ENCODE results near the gene CADM3.

Gene CADM3

DNA sequence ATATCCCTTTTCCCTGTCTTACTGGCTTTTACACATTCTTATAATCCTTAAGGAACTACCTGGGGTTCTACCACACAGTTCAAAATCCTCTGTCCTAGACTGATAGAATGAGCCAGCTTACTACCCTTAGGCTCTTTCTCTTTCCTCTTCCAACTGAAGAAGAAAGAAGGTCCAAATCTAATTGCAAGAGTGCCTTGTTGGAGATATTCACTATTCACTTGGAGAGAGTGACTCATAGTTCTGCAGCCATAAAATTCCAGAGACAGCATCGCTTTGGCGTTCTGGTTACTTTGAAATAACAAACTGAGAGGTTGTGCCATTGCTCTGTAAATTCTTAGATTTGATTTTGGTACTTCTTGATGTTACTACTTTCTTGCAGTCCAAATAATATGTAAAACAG lies 4.2 kb downstream of the CADM3 start:
- DNase-seq = no peak

DNA sequence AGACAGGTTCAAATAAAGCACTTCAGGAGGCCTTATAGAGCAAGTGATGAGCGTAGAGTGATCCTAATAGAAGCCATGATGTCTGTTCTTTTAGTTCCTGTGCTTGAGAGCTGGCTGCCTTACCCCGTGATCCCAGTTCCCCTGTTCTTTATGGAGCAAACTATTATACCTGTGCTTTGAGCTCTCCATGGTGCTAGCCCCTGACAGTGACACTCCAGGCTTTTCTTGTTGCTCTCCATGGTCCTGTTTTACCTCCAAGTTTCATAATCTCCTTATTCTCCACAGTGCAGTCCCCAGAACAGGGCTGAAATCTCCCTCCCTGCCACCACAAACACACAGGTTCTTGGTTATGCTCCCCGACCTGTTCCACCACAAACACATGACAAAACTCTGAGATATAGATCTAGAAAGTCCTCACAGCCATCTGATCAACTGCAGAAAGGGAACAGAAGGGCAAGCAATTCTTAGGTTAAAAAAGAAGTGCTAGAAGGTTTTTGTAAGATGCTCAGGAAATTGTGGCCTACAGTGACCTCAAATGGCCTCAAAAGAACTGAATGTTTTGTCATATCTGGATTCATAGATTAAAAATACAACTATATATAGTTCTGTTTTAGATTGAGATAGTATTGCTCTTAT lies 6.0 kb downstream of the CADM3 start:
- peak; percentile 7 for DNase-seq

DNA sequence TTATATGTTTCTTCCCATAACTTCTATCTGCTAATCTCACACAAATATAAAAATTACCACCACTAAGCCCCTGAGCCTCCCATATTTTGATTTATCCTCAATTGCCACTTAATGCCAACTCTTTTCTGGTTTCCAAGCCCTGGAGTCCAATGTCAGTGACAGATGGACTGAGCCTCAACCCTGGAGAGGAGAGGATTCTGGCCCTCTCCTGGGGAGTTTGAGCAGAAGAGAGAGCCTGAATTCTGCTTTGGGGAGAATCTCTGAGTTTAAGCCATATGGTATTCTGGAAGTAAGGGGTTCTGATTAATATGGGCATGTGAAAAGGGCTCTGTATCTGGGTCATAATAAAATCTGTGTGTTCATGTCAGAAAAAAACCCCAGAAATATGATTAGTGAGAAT lies 8.5 kb downstream of the CADM3 start:
- DNase-seq = no peak

GRCh38 chr1:159180516-159180915 lies 9.1 kb downstream of the CADM3 start:
- no peak for DNase-seq

- DNase-seq = no peak
Observed at GRCh38 chr1:159181328-159182024, 10.1 kb downstream of the CADM3 start.

GRCh38 chr1:159184201-159184600 lies 12.8 kb downstream of the CADM3 start:
- no peak for DNase-seq

DNA sequence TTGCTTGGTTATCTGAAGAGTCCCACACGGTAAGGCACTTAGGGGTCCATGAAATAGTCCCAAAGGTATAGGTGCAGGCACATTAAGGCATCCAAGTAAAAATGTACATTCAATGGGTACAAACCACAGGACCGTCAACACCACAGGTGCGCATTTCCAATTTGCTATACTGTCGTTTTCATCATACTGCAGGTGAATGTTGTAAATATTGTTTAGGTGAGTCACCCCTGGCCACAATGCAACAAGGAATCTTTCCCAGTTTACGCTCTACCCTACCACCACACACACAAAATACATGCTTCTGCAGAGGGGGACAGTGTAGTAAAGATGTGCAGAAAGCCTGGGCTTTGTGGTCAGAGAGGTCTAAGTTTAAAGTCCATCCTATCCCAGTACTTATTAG lies 13.7 kb downstream of the CADM3 start:
- DNase-seq = no peak

- DNase-seq = no peak
Observed at GRCh38 chr1:159187033-159187432, 15.6 kb downstream of the CADM3 start.

DNA sequence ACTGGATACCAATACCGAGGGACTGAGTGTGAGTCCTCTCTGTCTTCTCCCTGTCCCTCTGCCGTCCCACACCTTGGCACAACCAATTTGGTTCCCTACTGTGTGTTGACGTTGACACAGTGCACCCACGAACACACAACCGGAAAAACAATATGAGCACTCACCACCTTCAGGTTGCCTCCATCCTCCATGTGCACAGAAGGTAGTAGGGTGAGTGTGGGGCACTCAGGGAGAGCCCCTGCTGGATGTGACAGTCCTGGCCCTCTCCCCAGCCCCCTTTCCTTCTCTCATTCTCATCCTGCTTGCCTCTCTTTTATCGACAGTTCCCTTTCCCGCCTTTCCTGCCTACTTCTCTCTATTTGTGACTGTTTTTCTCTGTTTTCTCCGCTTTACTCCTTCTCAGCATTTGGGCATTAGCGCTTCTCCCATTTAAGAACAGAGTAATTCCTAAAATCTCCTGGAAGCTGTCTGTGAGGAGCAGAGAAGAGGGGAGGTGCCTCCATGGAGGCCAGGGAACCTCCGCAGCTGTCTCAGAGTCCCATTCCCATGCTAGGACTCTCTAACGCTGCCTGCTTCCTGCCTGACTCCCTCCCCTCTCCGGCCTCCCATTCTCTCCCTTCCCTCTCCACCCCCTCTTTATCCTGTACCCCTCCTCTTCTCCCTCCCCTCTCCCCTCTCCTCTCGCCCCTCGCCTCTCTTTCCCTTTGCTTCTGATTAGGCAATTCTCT lies 16.4 kb downstream of the CADM3 start:
- no peak for DNase-seq

GRCh38 chr1:159188375-159188788 lies 17.0 kb downstream of the CADM3 start:
- DNase-seq = no peak

DNA sequence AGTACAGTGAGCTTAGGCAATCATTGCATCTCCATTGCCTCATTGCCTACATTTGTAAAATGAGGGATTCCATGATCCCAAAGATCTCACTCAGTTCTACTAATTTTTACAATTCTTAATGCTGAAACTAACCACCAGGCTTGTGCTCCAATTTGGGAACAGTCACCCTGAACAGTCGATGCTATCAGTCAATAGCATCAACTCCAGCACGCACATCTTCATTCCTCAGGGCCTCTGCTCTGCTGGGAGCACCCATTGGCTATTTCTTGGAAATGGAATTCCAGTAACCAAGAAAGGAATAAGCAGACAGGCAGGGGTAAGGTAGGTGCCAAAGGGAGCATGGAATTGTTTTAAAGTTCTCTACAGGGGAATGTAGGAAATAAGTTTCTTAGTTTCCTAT lies 19.0 kb downstream of the CADM3 start:
- DNase-seq = no peak

- DNase-seq = no peak
Observed at GRCh38 chr1:159196543-159196942, 25.1 kb downstream of the CADM3 start.

DNA sequence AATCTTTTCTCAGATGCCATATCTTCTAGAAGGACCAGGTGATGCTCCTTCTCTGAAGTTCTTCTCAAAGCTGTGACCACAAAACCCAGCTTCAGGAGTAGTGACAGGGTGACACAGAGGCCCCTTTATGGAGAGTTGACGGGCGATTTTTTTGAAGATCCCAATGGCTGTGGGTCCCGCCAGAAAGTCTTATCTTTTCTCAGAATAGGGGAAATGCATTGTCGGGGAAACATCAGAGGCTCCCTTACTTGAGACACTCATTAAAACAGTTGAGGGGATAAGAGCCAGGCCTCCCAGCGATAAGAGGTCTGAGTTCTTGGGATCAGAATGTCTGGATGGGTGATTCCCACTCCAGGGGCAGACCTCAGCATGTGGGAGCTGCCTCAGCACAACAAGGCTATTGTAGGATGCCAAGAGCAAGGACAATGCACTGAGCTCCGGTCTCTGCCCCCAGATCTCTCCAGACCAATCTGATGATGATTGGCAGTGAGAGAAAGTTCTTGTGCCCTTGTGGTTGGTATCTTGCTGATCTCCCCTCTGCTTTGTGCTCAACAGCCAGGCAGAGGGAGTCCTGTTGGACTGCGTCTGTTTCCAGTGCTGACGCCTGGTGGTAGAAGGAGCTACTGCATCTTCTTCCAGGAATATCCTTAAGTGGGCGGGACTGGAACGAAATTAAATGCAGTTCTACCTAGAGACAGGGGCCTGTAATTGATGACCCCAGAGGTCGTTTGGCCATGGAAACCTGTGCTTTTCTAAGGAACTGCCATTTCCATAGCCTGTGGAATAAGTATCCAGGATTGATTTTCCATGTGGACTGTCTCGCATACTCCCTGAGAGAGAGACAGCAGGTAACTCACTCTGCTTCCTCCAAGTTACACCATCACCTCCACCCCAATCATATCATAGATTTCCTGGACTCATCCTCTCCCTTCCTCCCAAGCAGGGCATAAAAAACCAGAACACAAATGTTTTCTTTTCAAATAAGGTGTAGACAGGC lies 26.4 kb downstream of the CADM3 start:
- peak; percentile 30 for DNase-seq

DNA sequence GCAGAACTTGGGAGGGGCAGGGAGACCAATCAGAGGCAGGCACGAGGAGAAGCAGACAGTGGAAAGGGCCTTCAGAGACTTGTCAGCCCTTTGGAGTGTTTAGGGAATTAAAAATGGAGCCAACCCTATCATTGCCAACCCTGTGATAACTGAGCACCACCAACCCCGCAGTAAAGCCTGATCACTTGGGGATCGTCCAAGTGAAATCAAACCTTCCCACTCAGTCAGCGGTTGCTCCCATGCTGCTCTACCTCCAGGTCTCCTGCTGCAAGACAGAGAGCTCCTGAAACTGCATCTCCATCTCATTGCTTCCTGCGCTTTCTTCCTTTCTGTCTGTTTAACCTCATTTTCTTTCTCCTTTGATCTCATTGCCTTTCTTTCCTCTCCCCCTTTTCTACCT lies 28.5 kb downstream of the CADM3 start:
- DNase-seq = no peak

- no peak for DNase-seq
Observed at GRCh38 chr1:159200769-159201168, 29.4 kb downstream of the CADM3 start.

DNA sequence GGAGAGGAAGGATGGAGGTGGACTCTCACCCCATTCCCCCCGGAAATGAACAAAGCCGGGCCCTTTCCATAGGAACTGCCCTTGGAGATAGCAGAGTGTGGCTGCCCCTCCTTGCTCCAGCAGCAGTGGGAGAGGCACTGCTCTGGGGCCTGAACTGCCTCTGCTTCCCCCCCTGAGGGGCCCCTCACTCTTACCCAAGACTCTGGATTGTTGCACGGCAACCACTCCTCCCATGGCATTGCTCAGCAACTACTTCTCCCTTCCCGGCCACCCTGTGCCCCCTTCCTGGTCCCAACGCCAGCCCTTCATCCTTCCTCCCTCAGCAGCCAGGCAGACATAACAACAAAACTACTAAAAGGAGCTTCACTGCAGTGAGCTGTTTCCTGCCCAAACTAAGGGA lies 30.2 kb downstream of the CADM3 start:
- DNase-seq = no peak

DNA sequence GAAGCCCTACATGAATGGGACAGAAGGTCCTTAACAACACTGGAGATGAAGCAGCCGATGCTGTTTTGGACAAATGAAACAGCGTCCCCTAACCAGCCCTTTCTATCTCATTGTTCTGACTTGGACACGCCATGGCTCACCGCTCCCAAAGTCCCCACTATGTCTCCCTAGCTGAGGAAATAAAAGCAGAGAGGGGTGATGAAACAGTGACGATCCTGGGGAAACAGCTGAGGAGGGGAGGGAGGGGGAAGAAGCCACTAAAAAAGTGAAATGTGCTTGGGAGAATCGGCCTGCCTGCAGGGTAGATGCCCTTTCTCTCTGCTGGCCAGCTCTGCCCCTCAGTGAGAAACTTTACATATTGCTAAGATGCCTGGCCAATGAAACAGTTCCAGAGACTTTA lies 32.2 kb downstream of the CADM3 start:
- no peak for DNase-seq

DNA sequence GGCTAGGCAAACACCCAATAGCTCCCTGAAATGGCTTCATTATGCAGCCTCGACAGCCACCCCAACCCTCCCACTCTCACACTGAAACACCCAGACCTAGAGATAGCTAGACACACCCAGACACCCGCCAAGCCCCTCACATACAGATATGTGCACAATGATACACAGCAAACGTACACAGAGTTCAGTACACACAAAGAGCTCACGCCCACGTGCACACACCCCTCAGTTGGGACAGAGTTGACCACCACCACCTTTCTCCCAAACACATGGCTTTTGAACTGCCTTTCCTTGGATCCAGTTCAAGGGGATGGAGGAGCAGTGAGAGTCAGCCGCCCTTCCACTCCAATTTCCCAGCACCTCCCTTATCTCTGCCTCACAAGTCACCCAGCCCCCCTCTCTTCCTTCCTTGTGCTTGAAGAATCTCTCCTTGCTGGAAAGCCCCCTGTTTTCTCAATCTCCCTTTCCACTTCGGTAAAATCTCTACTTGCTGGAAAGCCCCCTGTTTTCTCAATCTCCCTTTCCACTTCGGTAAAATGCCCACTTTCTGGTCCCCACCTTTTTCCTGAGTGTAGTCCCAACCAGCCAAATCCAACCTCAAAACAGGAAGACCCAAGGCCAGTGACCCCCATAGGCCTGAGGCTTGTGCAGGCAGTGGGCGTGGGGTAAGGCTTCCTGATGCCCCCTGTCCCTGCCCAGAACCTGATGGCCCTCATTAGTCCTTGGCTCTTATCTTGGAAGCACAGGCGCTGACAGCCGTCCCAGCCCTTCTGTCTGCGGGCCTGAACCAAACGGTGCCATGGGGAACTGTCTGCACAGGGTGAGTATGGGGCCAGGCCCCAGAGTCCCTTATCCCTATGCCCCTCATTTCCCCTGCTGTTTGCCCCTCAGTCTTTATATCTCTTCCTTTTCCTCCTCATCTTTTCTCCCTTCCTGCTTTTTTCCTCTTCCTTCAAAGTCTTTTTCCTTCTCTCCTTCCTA lies 33.0 kb downstream of the CADM3 start, which contains the start of gene ACKR1:
Gene ACKR1, plus strand, starts transcription at position 715 of the 981 bp plus-strand sequence. Its CDS starts 85 bp downstream, at position 800.
- DNase-seq = no peak

DNA sequence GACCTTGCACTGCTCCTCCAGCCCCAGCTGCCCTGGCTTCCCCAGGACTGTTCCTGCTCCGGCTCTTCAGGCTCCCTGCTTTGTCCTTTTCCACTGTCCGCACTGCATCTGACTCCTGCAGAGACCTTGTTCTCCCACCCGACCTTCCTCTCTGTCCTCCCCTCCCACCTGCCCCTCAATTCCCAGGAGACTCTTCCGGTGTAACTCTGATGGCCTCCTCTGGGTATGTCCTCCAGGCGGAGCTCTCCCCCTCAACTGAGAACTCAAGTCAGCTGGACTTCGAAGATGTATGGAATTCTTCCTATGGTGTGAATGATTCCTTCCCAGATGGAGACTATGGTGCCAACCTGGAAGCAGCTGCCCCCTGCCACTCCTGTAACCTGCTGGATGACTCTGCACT lies 33.8 kb downstream of the CADM3 start:
- no peak for DNase-seq

GRCh38 chr1:159206110-159206509 lies 34.7 kb downstream of the CADM3 start:
- DNase-seq = no peak

DNA sequence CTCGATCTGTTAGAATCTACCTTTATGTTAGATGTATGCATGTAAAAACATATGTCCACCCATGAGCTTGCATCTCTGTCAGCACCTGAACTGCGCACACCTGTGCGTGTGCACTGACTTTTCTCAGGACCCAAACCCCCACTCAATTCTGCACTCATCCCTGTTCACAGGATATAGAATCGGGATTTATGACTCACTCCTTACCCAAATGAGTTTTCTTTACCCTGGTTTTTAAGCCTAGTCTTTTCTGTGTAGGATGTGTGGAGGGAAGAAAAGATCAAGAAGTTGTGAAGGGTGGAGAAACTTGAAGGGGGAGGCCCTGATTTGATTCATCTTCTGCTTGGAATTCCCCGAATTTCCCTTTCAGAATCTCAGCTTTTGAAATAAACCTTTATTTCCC lies 35.7 kb downstream of the CADM3 start:
- DNase-seq = no peak

- DNase-seq = no peak
Observed at GRCh38 chr1:159207774-159208173, 36.4 kb downstream of the CADM3 start.
